ENCODE measurements around the gene RERG. TPM values are rescaled to one million over a fixed set of nuclear protein-coding genes. Genes with fewer than 3 reads are reported as not detected.

RERG gene
- total RNA-seq, 1 experiment from 2014 or later = not detected

DNA sequence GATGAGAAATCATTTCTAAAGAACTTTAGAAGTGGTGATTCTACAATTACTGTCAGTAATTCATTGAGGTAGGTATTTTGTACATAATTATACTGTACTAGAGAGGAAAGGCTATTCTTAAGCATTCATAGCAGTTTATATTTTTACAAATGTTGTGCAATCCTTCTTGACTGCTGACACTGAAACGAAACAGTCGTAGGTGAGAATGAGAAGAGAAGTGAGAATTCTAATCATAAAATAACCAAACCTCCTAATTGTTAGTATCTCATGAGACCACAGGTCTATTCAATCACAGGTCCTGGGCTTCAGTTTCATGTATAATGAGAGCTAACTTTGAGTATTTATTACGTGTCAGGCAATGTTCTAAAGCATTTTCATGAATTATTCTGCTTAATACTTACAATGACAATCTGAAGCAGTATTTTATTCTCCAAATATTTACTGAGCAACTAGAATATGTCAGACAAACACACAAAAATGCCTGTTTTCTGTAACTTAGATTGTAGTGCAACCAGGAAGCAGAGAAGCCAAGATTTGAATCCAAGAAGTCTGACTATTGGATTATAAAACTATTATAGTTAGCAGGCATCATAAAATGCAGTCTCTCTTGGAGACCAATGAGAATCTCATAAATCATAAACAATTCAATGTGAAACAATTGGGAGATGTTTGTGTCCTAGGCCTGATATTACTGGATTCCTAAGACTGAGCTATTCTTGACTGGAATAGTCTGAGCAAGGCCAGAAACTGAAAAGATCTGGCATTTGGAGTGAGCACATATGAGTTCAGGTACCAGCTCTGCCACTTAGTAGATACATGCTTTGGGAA, 24.3 kb downstream of the RERG start:
- POLR2A ChIA-PET = no interaction called here

DNA sequence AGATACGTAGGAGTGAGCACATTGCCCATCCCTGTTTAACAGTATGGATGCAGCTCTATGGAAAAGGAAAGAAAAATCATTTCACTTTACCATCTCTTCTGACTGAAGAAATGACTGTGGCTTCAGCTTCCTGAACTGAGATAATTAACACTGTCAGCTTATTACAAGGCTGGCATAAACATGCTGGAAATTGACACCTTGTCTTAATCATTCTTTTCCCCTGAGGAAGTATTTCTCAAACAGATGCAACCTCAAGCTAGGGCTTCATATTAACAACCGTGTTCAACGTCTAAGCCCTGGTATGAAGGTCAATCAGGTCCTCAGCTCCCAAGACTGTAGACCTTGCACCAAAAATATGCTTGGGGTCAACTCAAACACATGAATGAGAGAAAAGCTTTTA, 25.0 kb downstream of the RERG start:
- intact Hi-C loops (cut with micrococcal nuclease; ENCODE audit: unreplicated experiment) = no loop called here
- ATAC-seq = no peak
- Histone ChIP-seq H3K9me3 (ENCODE audit: control insufficient read depth, insufficient read depth, low read depth, low read length) (no peaks in the 10 kb centered on the region), H3K4me1 (ENCODE audit: control insufficient read depth, insufficient read depth, low read length) (no peaks in the 10 kb centered on the region), H3K27ac (ENCODE audit: low read length) (no peak overlapping the region), H3K27me3 (ENCODE audit: control insufficient read depth, insufficient read depth, low read length) (no peaks in the 10 kb centered on the region), H3K36me3 (ENCODE audit: control insufficient read depth, insufficient read depth, low read length) (no peaks in the 10 kb centered on the region), H3K4me3 (ENCODE audit: low read depth in 2 of 2, low read length in 2 of 2) (no peak overlapping the region)
- POLR2A ChIA-PET = no interaction called here
- CTCF ChIA-PET = no interaction called here
- no TSS peak for BruUV-seq (replicated peaks)
- in situ Hi-C loops (cut with HindIII; ENCODE audit: low pct_unique_long_range_greater_than_20kb, low sequenced_read_pairs) = no loop called here
- no peak for DNase-seq (ENCODE audit: low read depth, low spot score)
- TF ChIP-seq TCF7L2 (IDR thresholded peaks at IDR 0.05; ENCODE audit: low read depth, low read length) (no peak), REST (IDR thresholded peaks at IDR 0.05; ENCODE audit: insufficient read depth in 1 of 2, low read depth in 2 of 2, low read length in 1 of 2) (no peak)

More for the DNA sequence above, 24.3 kb downstream of the RERG start:
- CTCF ChIA-PET = no interaction called here
- intact Hi-C loops (cut with micrococcal nuclease; ENCODE audit: unreplicated experiment) (no loop called here), in situ Hi-C loops (cut with HindIII; ENCODE audit: low pct_unique_long_range_greater_than_20kb, low sequenced_read_pairs) (no loop called here)
- no peak for ATAC-seq
- H3K27ac ChIP-seq (ENCODE audit: low read length) = no peak overlapping the region
- H3K4me3 ChIP-seq (ENCODE audit: low read depth in 2 of 2, low read length in 2 of 2) = no peak overlapping the region
- no peaks in the 10 kb centered on the region for H3K27me3 ChIP-seq (ENCODE audit: control insufficient read depth, insufficient read depth, low read length)
- no peaks in the 10 kb centered on the region for H3K36me3 ChIP-seq (ENCODE audit: control insufficient read depth, insufficient read depth, low read length)
- H3K4me1 ChIP-seq (ENCODE audit: control insufficient read depth, insufficient read depth, low read length) = no peaks in the 10 kb centered on the region
- DNase-seq (ENCODE audit: low read depth, low spot score) = no peak
- no peak for TF ChIP-seq POLR2AphosphoS5 (IDR thresholded peaks at IDR 0.05; ENCODE audit: low read depth, low read length)
- TF ChIP-seq SIN3A (IDR thresholded peaks at IDR 0.05; ENCODE audit: borderline replicate concordance, insufficient read depth, low read depth, low read length) = no peak
- TF ChIP-seq REST (IDR thresholded peaks at IDR 0.05; ENCODE audit: insufficient read depth in 1 of 2, low read depth in 2 of 2, low read length in 1 of 2) = no peak
- TF ChIP-seq TCF7L2 (IDR thresholded peaks at IDR 0.05; ENCODE audit: low read depth, low read length) = no peak
- TF ChIP-seq, protein P1, sequence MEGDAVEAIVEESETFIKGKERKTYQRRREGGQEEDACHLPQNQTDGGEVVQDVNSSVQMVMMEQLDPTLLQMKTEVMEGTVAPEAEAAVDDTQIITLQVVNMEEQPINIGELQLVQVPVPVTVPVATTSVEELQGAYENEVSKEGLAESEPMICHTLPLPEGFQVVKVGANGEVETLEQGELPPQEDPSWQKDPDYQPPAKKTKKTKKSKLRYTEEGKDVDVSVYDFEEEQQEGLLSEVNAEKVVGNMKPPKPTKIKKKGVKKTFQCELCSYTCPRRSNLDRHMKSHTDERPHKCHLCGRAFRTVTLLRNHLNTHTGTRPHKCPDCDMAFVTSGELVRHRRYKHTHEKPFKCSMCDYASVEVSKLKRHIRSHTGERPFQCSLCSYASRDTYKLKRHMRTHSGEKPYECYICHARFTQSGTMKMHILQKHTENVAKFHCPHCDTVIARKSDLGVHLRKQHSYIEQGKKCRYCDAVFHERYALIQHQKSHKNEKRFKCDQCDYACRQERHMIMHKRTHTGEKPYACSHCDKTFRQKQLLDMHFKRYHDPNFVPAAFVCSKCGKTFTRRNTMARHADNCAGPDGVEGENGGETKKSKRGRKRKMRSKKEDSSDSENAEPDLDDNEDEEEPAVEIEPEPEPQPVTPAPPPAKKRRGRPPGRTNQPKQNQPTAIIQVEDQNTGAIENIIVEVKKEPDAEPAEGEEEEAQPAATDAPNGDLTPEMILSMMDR (IDR thresholded peaks at IDR 0.05) = no peak
- H3K9me3 ChIP-seq (ENCODE audit: control insufficient read depth, insufficient read depth, low read depth, low read length) = no peaks in the 10 kb centered on the region
- BruUV-seq (replicated peaks) = no TSS peak

Data from Panc1 (cell line).